GM12873 (cell line): ENCODE measurements around the gene TEX2.

Source experiments
- CTCF ChIP-seq: IDR thresholded peaks from 2 replicates; pipeline ENCODE4 v1.5.1; 2012; ENCODE audit warnings: low read depth, mild to moderate bottlenecking, moderate library complexity, low read length, control low read depth; ENCODE audit not compliant: insufficient read depth; ENCODE audit errors: missing control alignments

TEX2 gene

DNA sequence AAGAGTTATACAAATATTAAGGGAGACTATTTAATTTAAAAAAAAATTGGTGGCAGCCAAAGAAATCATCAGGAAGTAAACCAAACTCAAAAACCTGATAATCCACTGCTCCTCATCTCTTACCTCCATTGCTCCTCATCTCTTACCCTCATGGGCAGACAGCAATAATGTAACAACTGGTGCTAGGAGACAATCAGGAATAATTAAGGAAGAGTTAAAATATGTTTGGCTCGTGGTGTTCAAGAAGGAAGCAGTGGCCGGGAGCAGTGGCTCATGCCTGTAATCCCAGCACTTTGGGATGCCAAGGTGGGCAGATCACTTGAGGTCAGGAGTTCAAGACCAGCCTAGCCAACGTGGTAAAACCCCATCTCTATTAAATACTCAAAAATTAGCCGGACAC is 151.2 kb downstream of the TEX2 start:
- TF ChIP-seq CTCF = no peak

DNA sequence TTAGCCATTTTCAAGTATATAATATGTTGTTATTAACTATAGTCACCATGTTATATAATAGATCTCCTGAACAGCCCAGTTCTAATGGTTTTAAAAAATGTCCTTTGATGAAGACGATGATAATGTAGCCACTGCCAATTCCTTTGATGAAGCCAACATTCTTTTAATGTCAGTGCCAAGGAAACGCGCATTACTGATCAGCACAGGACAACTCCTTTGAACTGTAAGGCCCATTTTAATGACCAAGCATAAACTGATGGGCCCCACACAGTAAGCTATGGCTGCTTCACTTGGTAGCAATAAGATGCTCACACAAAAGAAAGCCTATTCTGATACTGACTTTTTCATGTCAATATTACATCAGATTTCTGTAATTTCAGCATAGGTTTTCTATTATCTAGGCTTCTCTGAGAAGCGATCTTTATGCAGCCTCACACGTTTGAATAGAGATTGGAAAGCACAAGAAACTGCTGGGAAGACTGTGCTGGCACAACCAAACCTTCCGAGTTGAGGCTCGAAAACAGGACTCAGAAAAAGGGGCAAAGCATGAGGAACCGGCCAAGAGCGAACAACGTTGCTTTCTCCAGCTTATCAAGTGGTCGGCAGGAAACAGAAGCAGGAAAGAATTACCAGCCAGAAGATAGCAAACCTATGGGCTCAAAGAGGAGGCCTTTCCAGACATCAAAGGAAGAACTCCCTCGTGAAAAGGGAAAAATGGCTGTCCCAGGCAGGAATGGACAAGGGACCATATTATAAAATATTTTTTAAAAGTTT is 152.5 kb downstream of the TEX2 start:
- TF ChIP-seq CTCF = no peak

- no peak for TF ChIP-seq CTCF
These were observed 153.7 kb downstream of the TEX2 start for GRCh38 chr17:64109400-64109799.

DNA sequence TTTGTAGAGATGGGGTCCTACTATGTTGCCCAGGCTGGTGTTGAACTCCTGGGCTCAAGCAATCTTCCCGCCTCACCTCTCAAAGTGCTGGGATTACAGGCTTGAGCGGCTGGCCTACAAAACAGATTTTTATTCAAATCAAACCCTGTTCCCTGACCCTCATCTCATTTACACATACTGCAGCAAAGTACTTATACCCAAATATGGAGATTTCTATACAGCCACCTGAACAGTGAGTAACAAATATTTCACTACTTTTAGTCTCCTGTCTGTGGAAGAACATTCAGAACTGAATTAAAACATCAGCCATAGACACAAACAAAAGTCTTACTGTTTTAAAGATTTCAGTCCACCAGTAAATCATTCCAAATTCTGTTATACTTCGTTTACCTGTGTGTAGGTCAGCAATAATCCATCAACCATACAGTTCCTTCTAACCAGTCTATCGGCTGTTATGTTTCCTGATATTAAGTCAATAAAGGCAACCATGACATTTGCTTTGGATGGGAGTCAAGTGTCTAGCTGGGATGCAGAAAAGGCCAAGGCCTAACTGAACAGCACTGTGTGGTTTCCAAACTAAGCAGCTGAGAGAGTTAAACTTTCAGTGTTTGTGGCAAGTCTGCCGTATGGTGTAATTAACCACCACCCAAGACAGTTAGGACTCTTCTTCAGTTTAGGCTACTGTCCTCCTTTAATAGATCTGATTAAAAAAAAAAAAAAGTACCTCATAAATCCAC is 155.4 kb downstream of the TEX2 start:
- no peak for TF ChIP-seq CTCF

DNA sequence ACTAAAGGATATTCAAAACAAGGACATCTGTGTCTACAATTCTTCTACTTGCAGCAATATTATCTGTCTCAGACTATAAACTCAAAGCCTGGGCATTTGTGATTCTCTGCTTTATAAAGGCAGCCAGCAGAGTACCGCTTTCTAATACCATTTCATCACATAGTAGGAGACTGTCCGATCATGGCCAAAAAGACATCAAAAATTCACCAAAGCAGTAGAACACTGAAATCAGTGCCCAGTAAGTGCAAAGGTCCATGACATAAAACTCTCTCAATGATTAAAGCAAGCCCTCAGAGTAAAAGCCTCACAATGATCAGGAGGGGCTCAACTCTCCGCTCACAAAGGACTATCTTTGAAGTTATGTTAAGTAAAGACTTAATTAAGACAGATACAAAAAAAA is 156.1 kb downstream of the TEX2 start:
- no peak for TF ChIP-seq CTCF

GRCh38 chr17:64103391-64104364 is 159.4 kb downstream of the TEX2 start:
- no peak for TF ChIP-seq CTCF

DNA sequence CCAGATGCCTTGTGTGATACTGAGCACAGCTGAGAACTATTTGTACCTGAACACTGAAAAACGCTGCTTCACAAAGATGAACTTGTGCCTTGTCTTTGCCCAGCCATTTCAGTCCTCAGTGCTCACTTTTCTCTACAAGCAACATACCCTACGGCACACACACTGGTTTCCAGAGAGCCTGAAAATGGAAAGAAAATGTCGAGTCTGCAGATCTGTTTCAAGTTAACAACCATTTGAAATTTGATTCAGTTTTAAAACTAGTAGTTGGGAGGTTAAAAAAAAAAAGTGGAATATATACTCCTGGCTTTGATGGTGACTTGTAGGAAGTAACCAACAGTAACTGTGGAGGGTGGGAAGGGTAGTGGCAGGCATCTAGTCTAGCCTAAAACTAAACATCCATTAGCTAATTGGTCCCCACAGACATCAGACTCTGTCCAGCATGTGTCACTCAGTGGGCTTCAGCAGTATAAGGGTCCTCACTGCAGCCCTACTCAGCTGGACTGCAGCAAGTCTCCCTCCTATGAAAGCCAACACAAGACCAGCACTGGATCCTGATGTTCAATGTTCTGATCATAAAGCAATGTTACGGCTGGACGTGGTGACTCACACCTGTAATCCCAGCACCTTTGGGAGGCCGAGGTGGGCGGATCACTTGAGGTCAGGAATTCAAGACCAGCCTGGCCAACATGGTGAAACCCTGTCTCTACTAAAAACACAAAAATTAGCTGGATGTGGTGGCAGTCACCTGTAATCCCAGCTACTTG is 160.3 kb downstream of the TEX2 start:
- no peak for TF ChIP-seq CTCF
